Activated CD4-positive, CD25-positive, alpha-beta regulatory T cell (primary cell): ENCODE data around the gene MROH2A.

Experiments used
- DNase-seq, 4 experiments: peaks; one replicate each; lab custom pipeline; 2025; lab: John Stamatoyannopoulos, UW

MROH2A gene

GRCh38 chr2:233838726-233839446, 60.8 kb downstream of the MROH2A start:
- DNase-seq: no peak

- DNase-seq: no peak
Observed at GRCh38 chr2:233839447-233839820, 61.3 kb downstream of the MROH2A start.

GRCh38 chr2:233840520-233840919, 62.4 kb downstream of the MROH2A start:
- no peak for DNase-seq

- no peak for DNase-seq
Observed at GRCh38 chr2:233841183-233841582, 63.1 kb downstream of the MROH2A start.

- DNase-seq: no peak
Observed at GRCh38 chr2:233844064-233844807, 66.1 kb downstream of the MROH2A start.

GRCh38 chr2:233844836-233845235, 66.7 kb downstream of the MROH2A start:
- no peak for DNase-seq

GRCh38 chr2:233845301-233846060, 67.4 kb downstream of the MROH2A start:
- no peak for DNase-seq

- DNase-seq: no peak
Observed at GRCh38 chr2:233846387-233847247, 68.5 kb downstream of the MROH2A start.

GRCh38 chr2:233847248-233847898, 69.2 kb downstream of the MROH2A start:
- DNase-seq: no peak

- no peak for DNase-seq
Observed at GRCh38 chr2:233848276-233848675, 70.1 kb downstream of the MROH2A start.

GRCh38 chr2:233849607-233850271, 71.6 kb downstream of the MROH2A start:
- no peak for DNase-seq

- no peak for DNase-seq
Observed at GRCh38 chr2:233850745-233851144, 72.6 kb downstream of the MROH2A start.

GRCh38 chr2:233851169-233851568, 73.0 kb downstream of the MROH2A start:
- DNase-seq: no peak

GRCh38 chr2:233852056-233852455, 73.9 kb downstream of the MROH2A start:
- DNase-seq: no peak

GRCh38 chr2:233853353-233853752, 75.2 kb downstream of the MROH2A start:
- no peak for DNase-seq

GRCh38 chr2:233853883-233854240, 75.7 kb downstream of the MROH2A start:
- DNase-seq: no peak

- DNase-seq: peak; percentile 63 to 78 (median 75)
Observed at GRCh38 chr2:233854241-233854981, 76.3 kb downstream of the MROH2A start, which contains the start of gene HJURP. Gene HJURP, minus strand, starts transcription at chr2:233854535. Its CDS starts 35 bp downstream, at chr2:233854500.

GRCh38 chr2:233855345-233855744, 77.2 kb downstream of the MROH2A start:
- DNase-seq: no peak

GRCh38 chr2:233856184-233856583, 78.1 kb downstream of the MROH2A start:
- DNase-seq: no peak
